HK-2 (cell line): ENCODE data around the gene LGALS13.
"Not testable (repeated sequence)": the region's sequence is repeated elsewhere in the genome, so short reads cannot be mapped to it uniquely, and the experiment has no call there.

Source experiments
- DNase-seq: peaks from one replicate; pipeline ENCODE4 v3.0.0-alpha.2; 2018; ENCODE audit not compliant: unreplicated experiment

The LGALS13 gene

GRCh38 chr19:39617745-39618144, 15.4 kb downstream of the LGALS13 start:
- no peak for DNase-seq

GRCh38 chr19:39623946-39624345, 21.6 kb downstream of the LGALS13 start:
- DNase-seq, result no peak

GRCh38 chr19:39627631-39628030, 25.3 kb downstream of the LGALS13 start:
- DNase-seq, result not testable (repeated sequence)

GRCh38 chr19:39631178-39631577, 28.9 kb downstream of the LGALS13 start:
- no peak for DNase-seq

GRCh38 chr19:39631626-39632025, 29.3 kb downstream of the LGALS13 start:
- no peak for DNase-seq

GRCh38 chr19:39637891-39638290, 35.6 kb downstream of the LGALS13 start:
- no peak for DNase-seq

- peak; percentile 8 for DNase-seq
Observed at GRCh38 chr19:39641773-39642172, 39.4 kb downstream of the LGALS13 start.

- no peak for DNase-seq
Observed at GRCh38 chr19:39643591-39643990, 41.3 kb downstream of the LGALS13 start.

- DNase-seq, result peak; percentile 16
Observed at GRCh38 chr19:39645800-39646411, 43.6 kb downstream of the LGALS13 start.

GRCh38 chr19:39647918-39648317, 45.6 kb downstream of the LGALS13 start:
- DNase-seq, result no peak

- no peak for DNase-seq
Observed at GRCh38 chr19:39655613-39656012, 53.3 kb downstream of the LGALS13 start, which contains the start of gene LGALS16. Gene LGALS16, plus strand, starts transcription at chr19:39655913. Its CDS starts 49 bp downstream, at chr19:39655962.
